ENCODE results near the gene SH3GL2.

DNA sequence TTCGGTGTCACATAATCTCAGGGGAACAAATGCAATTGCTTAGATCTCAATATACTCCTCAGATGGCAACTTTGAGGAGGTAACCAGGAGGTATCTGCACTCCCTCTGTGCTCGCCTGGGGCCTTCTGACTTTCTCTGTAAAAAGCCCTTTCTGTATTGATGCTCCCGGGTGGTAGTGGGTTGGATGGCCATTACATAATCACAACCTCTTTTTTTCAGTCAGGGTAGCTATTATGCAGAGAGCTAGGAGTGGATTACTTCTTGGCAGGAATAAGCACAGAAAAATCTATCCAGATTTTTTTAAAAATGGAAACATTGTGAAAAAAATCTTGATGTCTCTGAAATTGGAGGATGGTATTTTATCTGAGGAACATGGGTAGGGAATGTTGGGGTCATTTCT is 116.6 kb downstream of the SH3GL2 start:
- TF ChIP-seq, protein P1, sequence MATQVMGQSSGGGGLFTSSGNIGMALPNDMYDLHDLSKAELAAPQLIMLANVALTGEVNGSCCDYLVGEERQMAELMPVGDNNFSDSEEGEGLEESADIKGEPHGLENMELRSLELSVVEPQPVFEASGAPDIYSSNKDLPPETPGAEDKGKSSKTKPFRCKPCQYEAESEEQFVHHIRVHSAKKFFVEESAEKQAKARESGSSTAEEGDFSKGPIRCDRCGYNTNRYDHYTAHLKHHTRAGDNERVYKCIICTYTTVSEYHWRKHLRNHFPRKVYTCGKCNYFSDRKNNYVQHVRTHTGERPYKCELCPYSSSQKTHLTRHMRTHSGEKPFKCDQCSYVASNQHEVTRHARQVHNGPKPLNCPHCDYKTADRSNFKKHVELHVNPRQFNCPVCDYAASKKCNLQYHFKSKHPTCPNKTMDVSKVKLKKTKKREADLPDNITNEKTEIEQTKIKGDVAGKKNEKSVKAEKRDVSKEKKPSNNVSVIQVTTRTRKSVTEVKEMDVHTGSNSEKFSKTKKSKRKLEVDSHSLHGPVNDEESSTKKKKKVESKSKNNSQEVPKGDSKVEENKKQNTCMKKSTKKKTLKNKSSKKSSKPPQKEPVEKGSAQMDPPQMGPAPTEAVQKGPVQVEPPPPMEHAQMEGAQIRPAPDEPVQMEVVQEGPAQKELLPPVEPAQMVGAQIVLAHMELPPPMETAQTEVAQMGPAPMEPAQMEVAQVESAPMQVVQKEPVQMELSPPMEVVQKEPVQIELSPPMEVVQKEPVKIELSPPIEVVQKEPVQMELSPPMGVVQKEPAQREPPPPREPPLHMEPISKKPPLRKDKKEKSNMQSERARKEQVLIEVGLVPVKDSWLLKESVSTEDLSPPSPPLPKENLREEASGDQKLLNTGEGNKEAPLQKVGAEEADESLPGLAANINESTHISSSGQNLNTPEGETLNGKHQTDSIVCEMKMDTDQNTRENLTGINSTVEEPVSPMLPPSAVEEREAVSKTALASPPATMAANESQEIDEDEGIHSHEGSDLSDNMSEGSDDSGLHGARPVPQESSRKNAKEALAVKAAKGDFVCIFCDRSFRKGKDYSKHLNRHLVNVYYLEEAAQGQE (IDR thresholded peaks at IDR 0.05; ENCODE audit: insufficient read depth in 1 of 2, low read depth in 2 of 2, low read length in 2 of 2) = no peak
- TF ChIP-seq POLR2AphosphoS5 (IDR thresholded peaks at IDR 0.05; ENCODE audit: low read depth, low read length) = no peak
- TF ChIP-seq SIN3A (IDR thresholded peaks at IDR 0.05; ENCODE audit: borderline replicate concordance, insufficient read depth, low read length) = no peak
- no peak for TF ChIP-seq TAF1 (IDR thresholded peaks at IDR 0.05; ENCODE audit: borderline replicate concordance, insufficient read depth, low read length)

All from PFSK-1 (cell line).